ENCODE results near the gene MAP7D1. TPM values are rescaled to one million over a fixed set of nuclear protein-coding genes. Genes with fewer than 3 reads are reported as not detected.
"Not testable (repeated sequence)": the region's sequence is repeated elsewhere in the genome, so short reads cannot be mapped to it uniquely, and the experiment has no call there.

MAP7D1 gene
- total RNA-seq, 1 experiment from 2014 or later, result 236 TPM

- DNase-seq (ENCODE audit: low read depth), result no peak
Measured at GRCh38 chr1:36168514-36168913, 12.6 kb downstream of the MAP7D1 start.

GRCh38 chr1:36170643-36171412 lies 14.9 kb downstream of the MAP7D1 start:
- DNase-seq (ENCODE audit: low read depth), result no peak

DNA sequence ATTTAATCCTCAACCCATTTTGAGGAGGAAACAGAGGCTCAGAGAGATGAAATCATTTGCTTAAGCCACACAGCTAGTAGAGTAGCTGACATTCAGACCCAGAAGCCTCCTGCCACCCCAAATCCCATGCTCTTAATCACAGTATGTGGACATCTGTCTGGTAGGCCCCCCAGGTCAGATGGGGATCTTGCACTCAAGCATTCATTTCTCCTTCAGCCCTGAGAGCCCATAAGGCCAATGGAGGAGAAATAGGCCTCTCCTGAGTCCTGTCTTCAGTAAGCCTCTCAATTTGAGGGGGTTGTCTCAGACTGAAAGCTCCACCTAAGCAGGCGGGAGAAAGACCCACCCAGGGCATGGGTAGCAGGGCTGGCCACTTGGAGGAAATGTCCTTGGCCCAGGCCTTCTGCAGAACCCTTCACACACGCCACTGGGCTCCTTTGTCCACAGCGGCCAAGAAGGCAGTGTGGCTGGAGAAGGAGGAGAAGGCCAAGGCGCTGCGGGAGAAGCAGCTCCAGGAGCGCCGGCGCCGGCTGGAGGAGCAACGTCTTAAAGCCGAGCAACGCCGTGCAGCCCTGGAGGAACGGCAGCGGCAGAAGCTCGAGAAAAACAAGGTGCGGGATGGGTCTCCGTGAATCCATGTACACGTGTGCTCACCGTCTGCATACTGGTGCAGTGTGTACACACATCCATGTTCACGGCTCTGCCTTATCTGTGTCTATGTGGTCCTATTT lies 16.2 kb downstream of the MAP7D1 start:
- DNase-seq (ENCODE audit: low read depth), result no peak

DNA sequence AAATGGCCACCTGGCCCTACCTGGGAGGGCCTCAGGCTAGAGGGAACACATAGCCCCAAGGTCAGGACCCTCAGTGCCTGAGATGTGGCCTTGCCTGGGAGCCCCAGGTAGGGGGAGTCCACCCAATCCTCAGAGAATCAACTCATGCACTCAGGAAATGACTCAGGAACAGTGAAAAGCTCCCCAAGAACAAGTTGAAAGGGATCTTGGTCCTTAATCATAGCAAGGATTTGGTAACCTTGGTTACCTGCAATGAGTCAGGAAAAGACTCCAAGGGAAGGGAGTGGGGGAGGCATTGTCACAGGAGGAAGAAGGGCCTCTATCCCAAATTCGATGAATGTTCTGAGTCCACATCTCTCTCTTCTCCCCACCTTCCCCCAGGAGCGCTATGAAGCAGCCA lies 17.0 kb downstream of the MAP7D1 start:
- DNase-seq (ENCODE audit: low read depth), result peak; percentile 85

DNA sequence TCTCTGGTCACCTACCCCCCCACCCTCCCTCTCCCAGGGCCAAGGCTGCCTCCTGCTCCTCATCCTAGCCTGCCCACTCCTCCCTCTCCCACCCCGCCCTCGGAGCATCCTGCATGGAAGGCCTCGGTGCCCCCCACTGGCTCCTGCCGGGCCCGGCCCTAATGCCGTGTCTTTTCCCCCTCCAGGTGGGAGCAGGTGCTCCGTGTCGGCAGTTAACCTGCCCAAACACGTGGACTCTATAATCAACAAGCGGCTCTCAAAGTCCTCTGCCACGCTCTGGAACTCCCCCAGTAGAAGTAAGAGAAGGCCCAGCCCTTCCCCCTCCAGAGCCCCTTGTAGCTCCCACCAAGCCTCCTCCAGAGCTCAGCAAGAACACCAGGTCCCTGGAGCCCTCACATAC lies 18.8 kb downstream of the MAP7D1 start:
- DNase-seq (ENCODE audit: low read depth), result no peak

DNA sequence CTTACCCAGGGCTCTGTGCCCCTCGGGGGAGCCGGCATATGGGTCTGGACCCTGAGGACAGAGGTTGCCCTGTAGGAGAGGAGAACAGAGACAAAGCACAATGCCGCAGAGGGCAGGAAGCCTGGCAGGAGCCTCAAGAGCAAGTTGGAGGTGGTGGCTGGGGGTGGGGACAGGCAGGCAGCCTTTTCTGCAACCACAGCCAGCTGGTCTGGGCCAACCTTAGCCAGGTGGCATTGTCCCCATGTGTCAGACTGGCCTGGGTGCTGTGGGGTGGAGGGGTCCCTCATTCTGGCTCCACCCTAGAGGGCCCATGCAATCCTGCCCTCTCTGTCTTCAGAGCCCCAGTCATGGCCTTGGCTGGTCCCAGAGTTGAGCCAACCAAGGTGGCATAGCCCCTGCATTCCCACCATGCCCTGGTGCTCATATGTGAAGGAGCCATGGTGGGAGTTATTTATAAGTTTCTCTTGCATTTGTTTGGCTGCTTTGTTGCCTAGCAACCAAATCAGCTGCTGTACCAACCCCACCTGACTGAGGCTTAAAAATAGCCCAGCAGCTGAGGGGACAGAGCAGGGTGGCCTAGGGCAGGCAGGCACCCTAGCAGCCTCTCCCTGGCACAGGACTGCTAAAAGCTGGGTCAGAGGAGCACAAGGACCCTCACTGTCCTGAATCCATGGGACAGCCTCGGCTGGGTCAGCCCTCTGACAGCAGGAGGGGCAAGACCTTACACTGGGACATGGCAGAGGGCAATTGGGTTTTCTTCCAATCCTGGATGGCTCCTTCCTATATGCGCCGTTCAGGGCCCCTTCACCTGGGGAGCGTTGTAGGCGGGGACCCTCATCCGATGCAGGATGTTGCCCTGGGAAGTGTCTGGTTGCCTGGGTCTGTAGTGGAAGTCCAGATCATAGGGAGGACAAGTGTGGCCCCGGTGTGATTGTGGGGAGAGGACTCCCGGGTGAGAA lies 19.5 kb downstream of the MAP7D1 start:
- no peak for DNase-seq (ENCODE audit: low read depth)

DNA sequence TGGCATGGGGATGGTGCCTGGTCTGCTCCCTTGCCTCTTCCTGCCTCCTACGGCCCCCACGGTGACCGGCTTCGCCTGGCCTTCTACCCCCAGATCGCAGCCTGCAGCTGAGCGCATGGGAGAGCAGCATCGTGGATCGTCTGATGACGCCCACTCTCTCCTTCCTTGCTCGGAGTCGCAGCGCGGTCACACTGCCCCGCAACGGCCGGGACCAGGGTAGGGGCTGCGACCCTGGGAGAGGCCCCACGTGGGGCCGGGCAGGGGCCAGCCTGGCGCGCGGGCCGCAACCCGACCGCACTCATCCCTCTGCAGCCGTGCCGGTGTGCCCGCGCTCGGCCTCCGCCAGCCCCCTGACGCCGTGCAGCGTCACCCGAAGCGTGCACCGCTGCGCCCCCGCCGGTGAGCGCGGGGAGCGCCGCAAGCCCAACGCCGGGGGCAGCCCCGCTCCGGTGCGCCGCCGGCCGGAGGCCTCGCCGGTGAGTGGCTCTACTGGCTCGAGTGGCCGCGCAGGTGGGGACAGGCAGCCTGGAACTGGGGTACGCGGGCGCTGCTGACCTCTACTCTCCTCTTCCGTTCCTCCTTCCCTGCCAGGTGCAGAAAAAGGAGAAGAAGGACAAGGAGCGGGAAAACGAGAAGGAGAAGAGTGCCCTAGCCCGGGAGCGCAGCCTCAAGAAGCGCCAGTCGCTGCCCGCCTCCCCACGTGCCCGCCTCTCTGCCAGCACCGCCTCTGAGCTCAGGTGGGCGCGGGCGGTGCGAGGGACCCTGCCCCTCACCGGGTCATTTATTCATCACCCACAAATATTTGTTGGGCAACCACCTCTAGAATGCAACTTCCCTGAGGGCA lies 20.4 kb downstream of the MAP7D1 start:
- DNase-seq (ENCODE audit: low read depth), result no peak

GRCh38 chr1:36177589-36178431 lies 21.9 kb downstream of the MAP7D1 start:
- DNase-seq (ENCODE audit: low read depth), result no peak

GRCh38 chr1:36178471-36179219 lies 22.7 kb downstream of the MAP7D1 start:
- DNase-seq (ENCODE audit: low read depth), result no peak

- DNase-seq (ENCODE audit: low read depth), result no peak
Measured at GRCh38 chr1:36179220-36179600, 23.2 kb downstream of the MAP7D1 start.

- DNase-seq (ENCODE audit: low read depth), result no peak
Measured at GRCh38 chr1:36182734-36183133, 26.8 kb downstream of the MAP7D1 start.

DNA sequence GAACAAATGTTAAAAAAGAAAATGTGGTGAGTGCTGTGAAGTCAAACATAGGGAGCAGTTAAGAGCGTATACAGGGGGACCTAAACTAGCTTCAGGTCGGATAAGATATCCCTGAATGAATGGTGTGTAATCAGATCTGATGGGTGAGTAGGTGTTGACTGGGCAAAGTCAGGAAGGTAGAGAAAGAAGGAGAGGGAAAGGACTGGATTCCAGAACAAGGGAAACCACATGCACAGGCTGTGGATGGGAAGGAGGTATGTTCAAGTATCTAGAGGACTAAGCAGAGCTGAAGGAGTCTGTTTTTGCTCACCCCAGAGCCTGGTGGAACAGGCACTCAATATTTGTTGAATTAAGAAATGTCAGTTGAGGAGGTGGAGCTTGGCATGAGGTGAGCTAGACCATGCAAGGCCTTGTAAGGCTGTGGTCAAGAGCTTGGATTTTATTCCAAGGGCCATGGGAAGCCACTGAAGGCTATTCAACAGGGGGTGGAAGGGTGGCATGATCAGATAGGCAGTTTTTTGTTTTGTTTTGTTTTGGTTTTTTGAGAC lies 27.4 kb downstream of the MAP7D1 start:
- no peak for DNase-seq (ENCODE audit: low read depth)

DNA sequence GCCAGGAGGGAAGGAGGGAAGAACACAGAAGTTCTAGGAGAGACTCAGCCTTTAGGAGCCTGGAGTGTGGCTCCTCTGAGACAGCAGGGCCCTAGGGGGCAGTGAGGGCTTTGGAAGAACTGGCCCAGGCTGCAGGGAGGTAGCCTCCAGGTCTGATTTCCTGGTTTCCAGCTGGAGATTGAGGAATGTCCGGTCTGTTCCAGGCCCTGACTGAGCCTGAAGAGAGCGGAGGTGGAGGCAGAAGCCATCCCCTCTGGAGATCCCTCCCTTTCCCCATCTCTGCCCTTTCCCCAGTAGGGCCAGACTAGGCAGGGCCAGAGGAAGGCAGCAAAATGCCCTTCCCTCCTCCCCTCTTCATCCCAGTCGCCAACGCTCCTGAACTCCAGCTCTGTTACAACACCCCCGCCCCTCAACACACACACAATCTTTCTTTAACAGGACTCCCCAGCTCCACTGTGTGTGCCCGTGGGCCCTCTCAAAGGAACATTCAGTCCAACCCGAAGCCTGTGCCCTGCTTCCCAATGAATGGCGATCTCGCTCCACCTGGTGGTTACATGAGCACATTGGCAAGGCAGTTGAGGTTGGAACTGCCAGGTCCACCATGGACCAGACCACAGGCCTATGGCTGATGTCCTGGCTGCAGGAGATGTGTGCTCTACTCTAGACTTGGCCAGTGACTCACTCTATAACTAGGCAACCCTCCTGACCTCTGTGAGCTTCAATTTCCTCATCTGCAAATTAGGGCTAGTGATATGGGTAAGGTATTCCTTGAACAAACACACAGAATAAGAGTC lies 32.0 kb downstream of the MAP7D1 start:
- DNase-seq (ENCODE audit: low read depth), result peak; percentile 92

DNA sequence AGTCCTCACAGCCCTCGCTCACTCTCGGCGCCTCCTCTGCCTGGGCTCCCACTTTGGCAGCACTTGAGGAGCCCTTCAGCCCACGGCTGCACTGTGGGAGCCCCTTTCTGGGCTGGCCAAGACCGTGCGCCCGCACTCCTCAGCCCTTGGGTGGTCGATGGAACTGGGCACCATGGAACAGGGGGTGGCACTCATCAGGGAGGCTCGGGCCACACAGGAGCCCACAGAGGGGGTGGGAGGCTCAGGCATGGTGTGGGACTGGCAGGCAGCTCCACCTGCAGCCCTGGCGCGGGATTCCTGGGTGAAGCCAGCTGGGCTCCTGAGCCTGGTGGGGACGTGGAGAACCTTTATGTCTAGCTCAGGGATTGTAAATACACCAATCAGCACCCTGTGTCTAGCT lies 40.8 kb downstream of the MAP7D1 start:
- not testable (repeated sequence) for DNase-seq (ENCODE audit: low read depth)

GRCh38 chr1:36198641-36199040 lies 42.7 kb downstream of the MAP7D1 start:
- no peak for DNase-seq (ENCODE audit: low read depth)

DNA sequence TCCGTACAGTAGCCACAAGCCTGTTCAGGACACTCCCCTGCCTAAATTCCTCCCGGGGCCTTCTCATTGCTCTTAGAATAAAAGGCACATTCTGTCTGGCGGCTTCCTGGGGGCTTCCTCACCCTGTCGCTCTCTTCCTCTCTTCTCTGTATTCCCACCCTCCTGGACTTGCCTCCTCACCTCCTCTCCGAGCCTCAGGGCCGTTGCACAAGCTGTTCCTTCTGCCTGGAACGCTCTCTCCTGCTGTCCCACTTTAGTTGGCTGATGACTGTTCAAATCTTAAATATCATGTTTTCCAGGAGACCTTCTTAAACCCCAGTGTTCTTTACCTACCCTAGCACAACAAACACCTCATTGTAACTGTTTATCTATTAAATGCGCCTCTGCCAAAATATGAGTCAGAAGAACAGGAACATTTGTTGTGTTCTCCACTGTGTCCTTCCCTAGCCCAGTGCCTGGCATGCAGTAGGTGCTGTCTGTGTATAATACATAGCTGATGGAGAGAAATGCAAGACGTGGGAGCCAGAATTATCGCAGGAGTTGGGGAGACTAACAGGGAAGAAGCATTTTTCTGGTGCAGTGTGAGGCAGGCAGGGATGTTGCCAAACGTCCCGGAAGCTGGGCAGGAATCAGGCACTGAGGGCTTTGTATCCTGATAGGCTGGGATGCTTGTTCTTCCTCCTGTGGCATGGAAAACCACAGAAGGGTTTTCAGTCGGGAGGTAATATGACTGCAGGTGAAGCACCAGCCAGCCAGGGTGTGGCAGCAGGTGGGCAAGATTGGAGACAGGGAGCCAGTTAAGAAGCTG lies 44.2 kb downstream of the MAP7D1 start:
- no peak for DNase-seq (ENCODE audit: low read depth)

DNA sequence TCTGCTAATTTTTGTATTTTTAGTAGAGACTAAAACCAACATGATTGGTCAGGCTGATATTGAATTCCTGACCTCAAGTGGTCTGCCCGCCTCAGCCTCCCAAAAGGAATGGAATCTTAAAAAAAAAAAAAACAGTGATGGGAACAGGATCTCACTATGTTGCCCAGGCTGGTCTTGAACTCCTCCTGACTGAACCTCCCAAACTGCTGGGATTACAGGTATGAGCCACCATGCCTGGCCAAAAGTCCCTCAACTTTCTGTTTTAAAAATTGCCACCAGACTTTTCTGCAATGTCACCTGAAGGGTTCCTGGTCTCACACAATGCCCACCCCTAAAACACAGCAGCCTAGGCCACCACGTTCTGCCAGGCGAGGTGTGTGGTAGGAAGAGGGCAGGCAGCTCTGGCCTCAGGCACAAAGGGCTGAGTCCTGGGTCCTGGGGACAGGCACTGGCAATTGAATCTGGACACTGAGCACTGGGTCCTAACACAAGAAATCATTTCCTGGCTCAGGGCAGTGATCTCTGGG lies 47.1 kb downstream of the MAP7D1 start:
- no peak for DNase-seq (ENCODE audit: low read depth)
